Hindlimb muscle (tissue), 1 donor: ENCODE data around the gene ANKMY1. TPM values are rescaled to one million over a fixed set of nuclear protein-coding genes. Genes with fewer than 3 reads are reported as not detected.
"Not testable (repeated sequence)": the region's sequence is repeated elsewhere in the genome, so short reads cannot be mapped to it uniquely, and the experiment has no call there.

Source experiments
- DNase-seq: peaks from one replicate; pipeline ENCODE4 v3.0.0-alpha.2; 2013
- polyA plus RNA-seq: library from polyadenylated mRNA; unstranded; fragments of 120-200 nt; gene quantifications from one replicate; pipeline ENCODE4 v1.2.1, GENCODE V29; 2013; ENCODE audit not compliant: insufficient read length

The ANKMY1 gene
- polyA plus RNA-seq, 1 donor: 11.4 TPM

- DNase-seq: no peak
Measured at GRCh38 chr2:240554767-240555493, 2.9 kb downstream of the ANKMY1 start.

- no peak for DNase-seq
Measured at GRCh38 chr2:240553956-240554480, 3.8 kb downstream of the ANKMY1 start.

- DNase-seq: no peak
Measured at GRCh38 chr2:240551811-240552210, 6.0 kb downstream of the ANKMY1 start.

GRCh38 chr2:240551288-240551687 lies 6.5 kb downstream of the ANKMY1 start:
- DNase-seq: no peak

- DNase-seq: no peak
Measured at GRCh38 chr2:240539906-240540305, 17.9 kb downstream of the ANKMY1 start.

- not testable (repeated sequence) for DNase-seq
Measured at GRCh38 chr2:240539101-240539500, 18.7 kb downstream of the ANKMY1 start.

- no peak for DNase-seq
Measured at GRCh38 chr2:240538031-240538780, 19.6 kb downstream of the ANKMY1 start.

GRCh38 chr2:240532031-240532775 lies 25.6 kb downstream of the ANKMY1 start:
- no peak for DNase-seq

GRCh38 chr2:240531038-240531437 lies 26.8 kb downstream of the ANKMY1 start:
- DNase-seq: no peak

- DNase-seq: no peak
Measured at GRCh38 chr2:240530181-240530580, 27.6 kb downstream of the ANKMY1 start.

GRCh38 chr2:240529344-240529999 lies 28.3 kb downstream of the ANKMY1 start:
- no peak for DNase-seq

- DNase-seq: no peak
Measured at GRCh38 chr2:240528406-240529040, 29.3 kb downstream of the ANKMY1 start.

GRCh38 chr2:240527153-240527750 lies 30.5 kb downstream of the ANKMY1 start:
- no peak for DNase-seq

GRCh38 chr2:240526521-240526920 lies 31.3 kb downstream of the ANKMY1 start:
- no peak for DNase-seq

GRCh38 chr2:240525802-240526201 lies 32.0 kb downstream of the ANKMY1 start:
- no peak for DNase-seq

GRCh38 chr2:240524963-240525718 lies 32.6 kb downstream of the ANKMY1 start:
- no peak for DNase-seq

GRCh38 chr2:240523451-240524281 lies 34.1 kb downstream of the ANKMY1 start:
- no peak for DNase-seq

GRCh38 chr2:240522406-240522805 lies 35.4 kb downstream of the ANKMY1 start:
- no peak for DNase-seq

GRCh38 chr2:240521885-240522284 lies 35.9 kb downstream of the ANKMY1 start:
- DNase-seq: not testable (repeated sequence)

GRCh38 chr2:240520974-240521350 lies 36.8 kb downstream of the ANKMY1 start:
- DNase-seq: no peak
